SHP77 treated with DMSO at 0.1 percent for 48 hours (cell line): ENCODE measurements around the gene COPE.

ENCODE experiments used
- DNase-seq: peaks from one replicate; lab custom pipeline; 2025; lab: John Stamatoyannopoulos, UW

The COPE gene

DNA sequence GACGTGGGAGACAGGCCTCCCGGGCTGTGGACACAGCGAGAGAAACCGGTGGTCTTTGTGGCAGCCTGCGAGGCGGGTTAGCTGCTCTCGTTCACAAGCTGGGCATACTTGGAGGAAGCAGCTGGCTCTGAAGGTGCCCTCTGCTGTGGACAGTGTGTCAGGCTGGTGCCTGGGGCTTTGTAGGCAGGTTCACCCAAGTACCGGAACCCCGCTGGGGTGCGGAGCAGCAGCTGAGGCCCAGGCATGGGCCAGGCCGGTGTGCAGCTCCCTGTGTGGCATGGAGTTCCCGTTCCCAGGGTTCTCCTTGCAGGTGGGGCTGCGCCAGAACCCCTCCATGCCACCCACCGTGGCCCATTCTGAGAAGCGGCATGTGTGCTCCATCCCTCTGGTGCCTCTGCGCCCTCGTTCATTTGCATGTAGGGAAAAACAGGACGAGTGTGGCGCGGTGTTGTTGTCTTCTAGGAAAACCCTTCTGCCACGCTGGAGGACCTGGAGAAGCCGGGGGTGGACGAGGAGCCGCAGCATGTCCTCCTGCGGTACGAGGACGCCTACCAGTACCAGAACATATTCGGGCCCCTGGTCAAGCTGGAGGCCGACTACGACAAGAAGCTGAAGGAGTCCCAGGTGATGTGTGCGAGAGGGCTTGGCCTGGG is 67.4 kb downstream of the COPE start:
- DNase-seq: no peak

- no peak for DNase-seq
Measured at GRCh38 chr19:18850471-18851375, 68.5 kb downstream of the COPE start.

- no peak for DNase-seq
Measured at GRCh38 chr19:18849838-18850400, 69.3 kb downstream of the COPE start.
